ENCODE measurements around the gene WNT3A.
A peak's percentile ranks its signal among the peaks of the same experiment; 100 is the strongest.

WNT3A gene

DNA sequence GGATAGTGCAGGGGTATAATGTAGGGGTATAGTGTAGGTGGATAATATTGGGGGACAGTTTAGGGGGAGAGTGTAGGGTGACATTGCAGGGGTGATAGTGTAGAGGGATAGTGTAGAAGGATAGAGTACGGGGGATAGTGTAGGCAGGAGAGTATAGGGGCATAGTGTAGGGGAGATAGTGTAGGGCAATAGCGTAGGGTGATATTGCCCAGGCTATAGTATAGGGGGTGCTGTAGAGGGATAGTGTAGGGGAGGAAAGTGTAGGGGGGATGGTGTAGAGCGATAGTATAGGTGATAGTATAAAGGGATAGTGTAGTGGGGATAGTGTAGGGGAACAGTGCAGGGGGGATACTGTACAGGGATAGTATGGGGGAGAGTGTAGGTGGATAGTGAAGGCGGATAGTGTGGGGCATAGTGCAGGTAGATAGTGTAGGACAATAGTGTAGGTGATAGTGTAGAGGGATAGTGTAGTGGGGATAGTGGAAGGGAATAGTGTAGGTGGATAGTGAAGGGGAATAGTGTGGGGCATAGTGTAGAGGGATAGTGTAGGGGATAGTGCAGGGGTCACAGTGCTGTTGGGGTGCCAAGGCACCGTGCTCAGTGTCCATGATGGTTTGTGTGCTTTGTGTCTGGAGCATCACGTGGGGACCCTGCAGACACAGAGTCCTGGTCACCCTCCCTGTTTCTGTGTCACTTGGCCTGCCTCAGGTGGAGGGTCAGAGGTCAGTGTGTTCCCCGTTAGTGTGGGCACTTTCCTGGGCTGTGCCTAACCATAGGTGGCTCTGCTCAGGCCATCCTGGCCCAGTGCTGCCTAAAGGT, 65.2 kb downstream of the WNT3A start (continued):
- TF ChIP-seq, protein P1, sequence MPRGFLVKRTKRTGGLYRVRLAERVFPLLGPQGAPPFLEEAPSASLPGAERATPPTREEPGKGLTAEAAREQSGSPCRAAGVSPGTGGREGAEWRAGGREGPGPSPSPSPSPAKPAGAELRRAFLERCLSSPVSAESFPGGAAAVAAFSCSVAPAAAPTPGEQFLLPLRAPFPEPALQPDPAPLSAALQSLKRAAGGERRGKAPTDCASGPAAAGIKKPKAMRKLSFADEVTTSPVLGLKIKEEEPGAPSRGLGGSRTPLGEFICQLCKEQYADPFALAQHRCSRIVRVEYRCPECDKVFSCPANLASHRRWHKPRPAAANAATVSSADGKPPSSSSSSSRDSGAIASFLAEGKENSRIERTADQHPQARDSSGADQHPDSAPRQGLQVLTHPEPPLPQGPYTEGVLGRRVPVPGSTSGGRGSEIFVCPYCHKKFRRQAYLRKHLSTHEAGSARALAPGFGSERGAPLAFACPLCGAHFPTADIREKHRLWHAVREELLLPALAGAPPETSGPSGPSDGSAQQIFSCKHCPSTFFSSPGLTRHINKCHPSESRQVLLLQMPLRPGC (tag by site-specific recombination; IDR thresholded peaks at IDR 0.05), result no peak
- peak; percentile 78; the same call in 1 of the 2 replicates for TF ChIP-seq ZBTB7A (tag by site-specific recombination; IDR thresholded peaks at IDR 0.05; ENCODE audit: low read depth)
- TF ChIP-seq, protein P2, sequence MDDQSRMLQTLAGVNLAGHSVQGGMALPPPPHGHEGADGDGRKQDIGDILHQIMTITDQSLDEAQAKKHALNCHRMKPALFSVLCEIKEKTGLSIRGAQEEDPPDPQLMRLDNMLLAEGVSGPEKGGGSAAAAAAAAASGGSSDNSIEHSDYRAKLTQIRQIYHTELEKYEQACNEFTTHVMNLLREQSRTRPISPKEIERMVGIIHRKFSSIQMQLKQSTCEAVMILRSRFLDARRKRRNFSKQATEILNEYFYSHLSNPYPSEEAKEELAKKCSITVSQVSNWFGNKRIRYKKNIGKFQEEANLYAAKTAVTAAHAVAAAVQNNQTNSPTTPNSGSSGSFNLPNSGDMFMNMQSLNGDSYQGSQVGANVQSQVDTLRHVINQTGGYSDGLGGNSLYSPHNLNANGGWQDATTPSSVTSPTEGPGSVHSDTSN (CRISPR knock-in tag; IDR thresholded peaks at IDR 0.05), result no peak
- no peak for TF ChIP-seq ZNF776 (tag by site-specific recombination; IDR thresholded peaks at IDR 0.05; ENCODE audit: borderline replicate concordance)
- TF ChIP-seq ZNF391 (tag by site-specific recombination; IDR thresholded peaks at IDR 0.05; ENCODE audit: borderline replicate concordance, low read depth), result no peak
- TF ChIP-seq ZNF785 (tag by site-specific recombination; IDR thresholded peaks at IDR 0.05), result 0 out of 2 replicates have a peak, but pooled peaks have one; percentile 49
- TF ChIP-seq ZNF221 (tag by site-specific recombination; IDR thresholded peaks at IDR 0.05; ENCODE audit: borderline replicate concordance), result no peak
- no peak for TF ChIP-seq ZNF510 (tag by site-specific recombination; IDR thresholded peaks at IDR 0.05; ENCODE audit: insufficient replicate concordance)
- TF ChIP-seq ZNF404 (tag by site-specific recombination; IDR thresholded peaks at IDR 0.05), result no peak
- no peak; the same call in 1 of the 2 replicates for TF ChIP-seq ZFP69B (tag by site-specific recombination; IDR thresholded peaks at IDR 0.05)
- TF ChIP-seq, protein P3, sequence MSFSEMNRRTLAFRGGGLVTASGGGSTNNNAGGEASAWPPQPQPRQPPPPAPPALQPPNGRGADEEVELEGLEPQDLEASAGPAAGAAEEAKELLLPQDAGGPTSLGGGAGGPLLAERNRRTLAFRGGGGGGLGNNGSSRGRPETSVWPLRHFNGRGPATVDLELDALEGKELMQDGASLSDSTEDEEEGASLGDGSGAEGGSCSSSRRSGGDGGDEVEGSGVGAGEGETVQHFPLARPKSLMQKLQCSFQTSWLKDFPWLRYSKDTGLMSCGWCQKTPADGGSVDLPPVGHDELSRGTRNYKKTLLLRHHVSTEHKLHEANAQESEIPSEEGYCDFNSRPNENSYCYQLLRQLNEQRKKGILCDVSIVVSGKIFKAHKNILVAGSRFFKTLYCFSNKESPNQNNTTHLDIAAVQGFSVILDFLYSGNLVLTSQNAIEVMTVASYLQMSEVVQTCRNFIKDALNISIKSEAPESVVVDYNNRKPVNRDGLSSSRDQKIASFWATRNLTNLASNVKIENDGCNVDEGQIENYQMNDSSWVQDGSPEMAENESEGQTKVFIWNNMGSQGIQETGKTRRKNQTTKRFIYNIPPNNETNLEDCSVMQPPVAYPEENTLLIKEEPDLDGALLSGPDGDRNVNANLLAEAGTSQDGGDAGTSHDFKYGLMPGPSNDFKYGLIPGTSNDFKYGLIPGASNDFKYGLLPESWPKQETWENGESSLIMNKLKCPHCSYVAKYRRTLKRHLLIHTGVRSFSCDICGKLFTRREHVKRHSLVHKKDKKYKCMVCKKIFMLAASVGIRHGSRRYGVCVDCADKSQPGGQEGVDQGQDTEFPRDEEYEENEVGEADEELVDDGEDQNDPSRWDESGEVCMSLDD (tag by site-specific recombination; IDR thresholded peaks at IDR 0.05), result peak; percentile 61; the same call in 1 of the 2 replicates
- TF ChIP-seq BCL11B (tag by site-specific recombination; IDR thresholded peaks at IDR 0.05; ENCODE audit: low read depth), result no peak
- no peak for TF ChIP-seq ZNF670 (tag by site-specific recombination; IDR thresholded peaks at IDR 0.05; ENCODE audit: low read depth)
- no peak for TF ChIP-seq REPIN1 (tag by site-specific recombination; IDR thresholded peaks at IDR 0.05; ENCODE audit: low read depth)
- no peak for TF ChIP-seq ZNF146 (tag by site-specific recombination; IDR thresholded peaks at IDR 0.05)
- TF ChIP-seq, protein P4, sequence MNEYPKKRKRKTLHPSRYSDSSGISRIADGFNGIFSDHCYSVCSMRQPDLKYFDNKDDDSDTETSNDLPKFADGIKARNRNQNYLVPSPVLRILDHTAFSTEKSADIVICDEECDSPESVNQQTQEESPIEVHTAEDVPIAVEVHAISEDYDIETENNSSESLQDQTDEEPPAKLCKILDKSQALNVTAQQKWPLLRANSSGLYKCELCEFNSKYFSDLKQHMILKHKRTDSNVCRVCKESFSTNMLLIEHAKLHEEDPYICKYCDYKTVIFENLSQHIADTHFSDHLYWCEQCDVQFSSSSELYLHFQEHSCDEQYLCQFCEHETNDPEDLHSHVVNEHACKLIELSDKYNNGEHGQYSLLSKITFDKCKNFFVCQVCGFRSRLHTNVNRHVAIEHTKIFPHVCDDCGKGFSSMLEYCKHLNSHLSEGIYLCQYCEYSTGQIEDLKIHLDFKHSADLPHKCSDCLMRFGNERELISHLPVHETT (tag by site-specific recombination; IDR thresholded peaks at IDR 0.05), result no peak
- TF ChIP-seq, protein P5, sequence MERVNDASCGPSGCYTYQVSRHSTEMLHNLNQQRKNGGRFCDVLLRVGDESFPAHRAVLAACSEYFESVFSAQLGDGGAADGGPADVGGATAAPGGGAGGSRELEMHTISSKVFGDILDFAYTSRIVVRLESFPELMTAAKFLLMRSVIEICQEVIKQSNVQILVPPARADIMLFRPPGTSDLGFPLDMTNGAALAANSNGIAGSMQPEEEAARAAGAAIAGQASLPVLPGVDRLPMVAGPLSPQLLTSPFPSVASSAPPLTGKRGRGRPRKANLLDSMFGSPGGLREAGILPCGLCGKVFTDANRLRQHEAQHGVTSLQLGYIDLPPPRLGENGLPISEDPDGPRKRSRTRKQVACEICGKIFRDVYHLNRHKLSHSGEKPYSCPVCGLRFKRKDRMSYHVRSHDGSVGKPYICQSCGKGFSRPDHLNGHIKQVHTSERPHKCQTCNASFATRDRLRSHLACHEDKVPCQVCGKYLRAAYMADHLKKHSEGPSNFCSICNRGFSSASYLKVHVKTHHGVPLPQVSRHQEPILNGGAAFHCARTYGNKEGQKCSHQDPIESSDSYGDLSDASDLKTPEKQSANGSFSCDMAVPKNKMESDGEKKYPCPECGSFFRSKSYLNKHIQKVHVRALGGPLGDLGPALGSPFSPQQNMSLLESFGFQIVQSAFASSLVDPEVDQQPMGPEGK (tag by site-specific recombination; IDR thresholded peaks at IDR 0.05), result peak; percentile 52
- no peak for TF ChIP-seq ZNF791 (tag by site-specific recombination; IDR thresholded peaks at IDR 0.05)
- TF ChIP-seq TCF7L2 (IDR thresholded peaks at IDR 0.05; ENCODE audit: borderline replicate concordance, low read depth, low read length), result no peak
- no peak for TF ChIP-seq ZNF530 (tag by site-specific recombination; IDR thresholded peaks at IDR 0.05; ENCODE audit: low read depth)
- no peak for TF ChIP-seq ZNF292 (tag by site-specific recombination; IDR thresholded peaks at IDR 0.05; ENCODE audit: borderline replicate concordance, low read depth)
- TF ChIP-seq, protein P6, sequence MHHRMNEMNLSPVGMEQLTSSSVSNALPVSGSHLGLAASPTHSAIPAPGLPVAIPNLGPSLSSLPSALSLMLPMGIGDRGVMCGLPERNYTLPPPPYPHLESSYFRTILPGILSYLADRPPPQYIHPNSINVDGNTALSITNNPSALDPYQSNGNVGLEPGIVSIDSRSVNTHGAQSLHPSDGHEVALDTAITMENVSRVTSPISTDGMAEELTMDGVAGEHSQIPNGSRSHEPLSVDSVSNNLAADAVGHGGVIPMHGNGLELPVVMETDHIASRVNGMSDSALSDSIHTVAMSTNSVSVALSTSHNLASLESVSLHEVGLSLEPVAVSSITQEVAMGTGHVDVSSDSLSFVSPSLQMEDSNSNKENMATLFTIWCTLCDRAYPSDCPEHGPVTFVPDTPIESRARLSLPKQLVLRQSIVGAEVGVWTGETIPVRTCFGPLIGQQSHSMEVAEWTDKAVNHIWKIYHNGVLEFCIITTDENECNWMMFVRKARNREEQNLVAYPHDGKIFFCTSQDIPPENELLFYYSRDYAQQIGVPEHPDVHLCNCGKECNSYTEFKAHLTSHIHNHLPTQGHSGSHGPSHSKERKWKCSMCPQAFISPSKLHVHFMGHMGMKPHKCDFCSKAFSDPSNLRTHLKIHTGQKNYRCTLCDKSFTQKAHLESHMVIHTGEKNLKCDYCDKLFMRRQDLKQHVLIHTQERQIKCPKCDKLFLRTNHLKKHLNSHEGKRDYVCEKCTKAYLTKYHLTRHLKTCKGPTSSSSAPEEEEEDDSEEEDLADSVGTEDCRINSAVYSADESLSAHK (tag by site-specific recombination; IDR thresholded peaks at IDR 0.05), result no peak
- TF ChIP-seq ZSCAN23 (tag by site-specific recombination; IDR thresholded peaks at IDR 0.05), result no peak; the same call in 1 of the 2 replicates
- TF ChIP-seq, protein P7, sequence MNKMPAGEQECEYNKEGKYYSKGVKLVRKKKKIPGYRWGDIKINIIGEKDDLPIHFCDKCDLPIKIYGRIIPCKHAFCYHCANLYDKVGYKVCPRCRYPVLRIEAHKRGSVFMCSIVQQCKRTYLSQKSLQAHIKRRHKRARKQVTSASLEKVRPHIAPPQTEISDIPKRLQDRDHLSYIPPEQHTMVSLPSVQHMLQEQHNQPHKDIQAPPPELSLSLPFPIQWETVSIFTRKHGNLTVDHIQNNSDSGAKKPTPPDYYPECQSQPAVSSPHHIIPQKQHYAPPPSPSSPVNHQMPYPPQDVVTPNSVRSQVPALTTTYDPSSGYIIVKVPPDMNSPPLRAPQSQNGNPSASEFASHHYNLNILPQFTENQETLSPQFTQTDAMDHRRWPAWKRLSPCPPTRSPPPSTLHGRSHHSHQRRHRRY (tag by site-specific recombination; IDR thresholded peaks at IDR 0.05), result 0 out of 2 replicates have a peak, but pooled peaks have one; percentile 8
- TF ChIP-seq KLF16 (tag by site-specific recombination; IDR thresholded peaks at IDR 0.05), result no peak
- no peak for TF ChIP-seq ZNF549 (tag by site-specific recombination; IDR thresholded peaks at IDR 0.05)
